ENCODE data around the gene FAM186B. TPM values are rescaled to one million over a fixed set of nuclear protein-coding genes. Genes with fewer than 3 reads are reported as not detected.

FAM186B gene
- total and polyA plus RNA-seq, 2 experiments from 2014 or later, result 0.21 to 0.38 TPM

- no peak overlapping the region for H3K27ac ChIP-seq (ENCODE audit: low read depth)
- no peak overlapping the region for H3K4me3 ChIP-seq
- no peaks in the 10 kb centered on the region for H3K9me2 ChIP-seq (ENCODE audit: insufficient read depth)
- Mint-ChIP-seq H3K9me3 (no peaks in the 10 kb centered on the region), H3K4me1 (peaks cover 16% of the 10 kb centered on the region), H3K27ac (no peak overlapping the region), H3K27me3 (ENCODE audit: insufficient read depth, low read depth, poor library complexity) (peaks cover 9% of the 10 kb centered on the region), H3K36me3 (ENCODE audit: low read depth) (peaks cover 2% of the 10 kb centered on the region; the same call in 1 of the 3 replicates), H3K4me3 (no peak overlapping the region)
- DNase-seq (ENCODE audit: low spot score) (no peak), ATAC-seq (no peak)
- no peaks in the 10 kb centered on the region for H3K36me3 ChIP-seq (ENCODE audit: insufficient read depth)
- H3K27me3 ChIP-seq (ENCODE audit: insufficient read depth), result no peaks in the 10 kb centered on the region
- no peak overlapping the region for H2AFZ ChIP-seq
- H3K4me1 ChIP-seq (ENCODE audit: insufficient read depth), result no peaks in the 10 kb centered on the region
- TF ChIP-seq ZNF331 (CRISPR knock-in tag; IDR thresholded peaks at IDR 0.05; ENCODE audit: low read depth), result no peak
- no peak for TF ChIP-seq ZNF114 (CRISPR knock-in tag; IDR thresholded peaks at IDR 0.05)
- no peak for TF ChIP-seq STAT1 (IDR thresholded peaks at IDR 0.05; ENCODE audit: unreplicated experiment)
- TF ChIP-seq NANOG (IDR thresholded peaks at IDR 0.05; ENCODE audit: borderline replicate concordance), result no peak
- TF ChIP-seq CREB1 (CRISPR knock-in tag; IDR thresholded peaks at IDR 0.05; ENCODE audit: low read depth), result no peak
- no peaks in the 10 kb centered on the region for H3F3A ChIP-seq (replicated peaks; ENCODE audit: low read depth)
- no peak overlapping the region for H3K4me2 ChIP-seq
- peaks cover 2% of the 10 kb centered on the region; the same call in 1 of the 2 replicates for H4K20me1 ChIP-seq (replicated peaks; ENCODE audit: insufficient read depth)
- 0 out of 2 replicates have a peak, but pooled peaks cover 14% of the 10 kb centered on the region for H3K79me2 ChIP-seq (replicated peaks; ENCODE audit: insufficient read depth)
Observed at GRCh38 chr12:49582201-49582600, 23.2 kb downstream of the FAM186B start.

GRCh38 chr12:49580572-49581535 is 24.6 kb downstream of the FAM186B start:
- no peak overlapping the region for H3K27ac Mint-ChIP-seq

More at GRCh38 chr12:49580572-49581535, 24.6 kb downstream of the FAM186B start:
- no peak for TF ChIP-seq NANOG (IDR thresholded peaks at IDR 0.05; ENCODE audit: borderline replicate concordance)
- TF ChIP-seq CTCF (conservative IDR thresholded peaks at IDR 0.05; ENCODE audit: low read depth in 2 of 2), result peak; percentile 92 to 97
- H3K27me3 ChIP-seq (ENCODE audit: insufficient read depth), result no peaks in the 10 kb centered on the region
- no peaks in the 10 kb centered on the region for H3K9me2 ChIP-seq (ENCODE audit: insufficient read depth)
- H3K4me2 ChIP-seq, result no peak overlapping the region
- H3K79me2 ChIP-seq (replicated peaks; ENCODE audit: insufficient read depth), result 0 out of 2 replicates have a peak, but pooled peaks cover 14% of the 10 kb centered on the region
- Mint-ChIP-seq H3K4me1 (peaks cover 12% of the 10 kb centered on the region), H3K36me3 (ENCODE audit: low read depth) (peaks cover 2% of the 10 kb centered on the region; the same call in 1 of the 3 replicates), H3K27me3 (ENCODE audit: insufficient read depth, low read depth, poor library complexity) (peaks cover 9% of the 10 kb centered on the region), H3K9me3 (no peaks in the 10 kb centered on the region), H3K4me3 (peak overlapping the region; percentile 2; the same call in 1 of the 3 replicates)
- no peak overlapping the region for H3K4me3 ChIP-seq
- no peaks in the 10 kb centered on the region for H3K36me3 ChIP-seq (ENCODE audit: insufficient read depth)
- H4K20me1 ChIP-seq (replicated peaks; ENCODE audit: insufficient read depth), result 0 out of 2 replicates have a peak, but pooled peaks cover 2% of the 10 kb centered on the region
- H2AFZ ChIP-seq, result no peak overlapping the region
- peak; percentile 98 for DNase-seq (ENCODE audit: low spot score)
- no peak overlapping the region for H3K27ac ChIP-seq (ENCODE audit: low read depth)
- no peaks in the 10 kb centered on the region for H3F3A ChIP-seq (replicated peaks; ENCODE audit: low read depth)
- ATAC-seq, result peak; percentile 97
- no peaks in the 10 kb centered on the region for H3K4me1 ChIP-seq (ENCODE audit: insufficient read depth)

Data from GM23338 (cell line).